ENCODE data around the gene DUSP23.
A peak's percentile ranks its signal among the peaks of the same experiment; 100 is the strongest.

Gene DUSP23

DNA sequence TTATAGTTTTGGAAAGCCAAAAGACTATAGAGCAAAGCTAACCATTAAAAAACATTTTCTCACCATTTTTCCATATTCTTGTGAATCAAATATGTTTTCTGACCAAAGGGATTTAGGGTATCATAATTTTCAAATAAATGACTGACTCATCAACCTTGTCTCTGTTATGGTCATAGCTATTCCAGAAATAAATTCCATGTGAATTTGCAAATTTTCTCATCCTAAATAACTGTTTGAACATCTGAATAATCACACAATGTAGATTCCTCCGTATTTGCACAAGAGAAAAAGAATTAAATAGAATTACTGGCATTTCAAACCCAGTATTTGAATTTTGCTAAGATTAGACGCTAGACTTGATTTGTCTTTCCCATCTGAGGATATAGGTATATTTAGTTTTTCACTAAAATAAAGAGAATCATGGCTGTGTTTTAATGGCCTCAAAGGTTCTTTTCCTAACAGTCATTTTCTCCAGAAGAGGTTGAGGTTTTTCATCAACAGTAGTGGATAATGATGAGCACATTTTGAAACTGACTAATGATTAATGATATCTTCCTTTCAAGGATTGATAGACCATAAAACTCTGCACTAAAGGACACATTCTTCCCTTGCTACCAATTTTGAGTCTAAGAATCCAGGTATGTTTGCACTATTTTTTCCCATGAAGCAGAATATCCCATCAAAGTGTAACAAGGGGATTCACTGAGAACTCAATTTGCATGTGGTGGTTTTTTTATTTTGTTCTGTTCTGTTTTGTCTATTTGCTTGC is 9.5 kb upstream of the DUSP23 start:
- Mint-ChIP-seq H3K4me3 (no peak overlapping the region), H3K4me1 (ENCODE audit: low read depth) (no peaks in the 10 kb centered on the region), H3K27ac (no peak overlapping the region), H3K36me3 (ENCODE audit: low read depth) (no peaks in the 10 kb centered on the region), H3K27me3 (ENCODE audit: low read depth) (peaks cover 18% of the 10 kb centered on the region), H3K9me3 (no peaks in the 10 kb centered on the region)

DNA sequence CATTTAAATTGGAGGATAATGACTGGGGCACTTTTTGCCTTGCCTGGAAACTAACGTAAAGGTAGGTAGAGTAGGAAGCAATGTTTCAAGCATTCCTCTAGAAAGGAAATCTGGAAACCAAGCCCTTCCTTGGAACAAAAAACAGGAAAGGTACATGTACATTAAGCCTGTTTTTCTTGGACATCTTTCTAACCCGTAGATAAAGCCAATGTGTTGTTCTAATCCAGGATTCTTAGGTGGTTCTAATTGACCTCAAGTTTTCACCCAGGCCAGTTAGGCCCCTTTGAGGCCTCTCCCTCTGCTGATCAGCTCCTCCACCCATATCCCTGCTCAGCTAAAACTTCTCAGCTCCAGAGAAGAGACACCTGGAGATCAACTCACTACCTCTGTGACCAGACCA is 6.3 kb upstream of the DUSP23 start:
- Mint-ChIP-seq H3K9me3 (no peaks in the 10 kb centered on the region), H3K36me3 (ENCODE audit: low read depth) (no peaks in the 10 kb centered on the region), H3K4me3 (no peak overlapping the region), H3K4me1 (ENCODE audit: low read depth) (no peaks in the 10 kb centered on the region), H3K27ac (no peak overlapping the region), H3K27me3 (ENCODE audit: low read depth) (peaks cover 36% of the 10 kb centered on the region)

DNA sequence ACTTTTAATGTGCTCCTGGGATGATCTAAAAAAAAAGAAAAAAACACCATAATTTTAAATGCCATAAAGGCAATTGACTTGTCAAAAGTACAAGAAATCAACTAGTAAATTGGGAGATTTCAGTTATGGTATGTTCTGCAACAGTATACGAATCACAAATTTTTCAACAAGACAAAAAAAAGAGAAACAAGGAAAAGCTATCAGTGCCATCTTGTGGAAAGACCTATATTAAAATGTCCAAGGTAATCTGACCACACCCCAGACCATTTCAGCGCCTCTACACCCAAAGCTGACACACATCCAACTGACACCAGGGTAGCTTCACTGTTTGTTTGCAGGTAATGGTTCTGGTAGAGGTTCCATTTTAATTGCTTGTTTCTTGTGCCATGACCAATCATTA is 5.0 kb upstream of the DUSP23 start:
- H3K9me3 Mint-ChIP-seq = no peaks in the 10 kb centered on the region
- H3K36me3 Mint-ChIP-seq (ENCODE audit: low read depth) = no peaks in the 10 kb centered on the region
- H3K4me1 Mint-ChIP-seq (ENCODE audit: low read depth) = peaks cover 7% of the 10 kb centered on the region
- H3K27ac Mint-ChIP-seq = no peak overlapping the region
- no peak overlapping the region for H3K4me3 Mint-ChIP-seq
- peaks cover 36% of the 10 kb centered on the region for H3K27me3 Mint-ChIP-seq (ENCODE audit: low read depth)

DNA sequence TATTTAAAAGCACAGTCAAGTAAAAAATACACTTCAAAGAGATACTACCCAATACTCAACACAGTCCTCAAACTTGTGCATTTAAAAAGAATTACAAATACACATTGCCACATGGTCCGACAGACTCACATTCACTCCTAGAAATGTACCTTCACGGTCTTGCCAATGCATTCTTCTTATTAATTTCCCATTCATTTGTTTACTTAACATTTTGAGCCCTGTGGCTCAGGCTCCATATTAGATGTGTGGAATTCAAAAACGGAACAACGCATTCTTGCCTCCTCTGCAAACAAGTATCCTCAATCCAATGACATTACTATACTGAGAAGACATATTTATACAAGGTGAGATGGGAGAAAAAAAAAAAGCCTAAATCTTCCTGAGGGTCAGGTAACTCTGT is 2.5 kb upstream of the DUSP23 start:
- Mint-ChIP-seq H3K36me3 (ENCODE audit: low read depth) (no peaks in the 10 kb centered on the region), H3K9me3 (no peaks in the 10 kb centered on the region), H3K27ac (no peak overlapping the region), H3K27me3 (ENCODE audit: low read depth) (peaks cover 31% of the 10 kb centered on the region), H3K4me3 (no peak overlapping the region), H3K4me1 (ENCODE audit: low read depth) (peaks cover 10% of the 10 kb centered on the region)

DNA sequence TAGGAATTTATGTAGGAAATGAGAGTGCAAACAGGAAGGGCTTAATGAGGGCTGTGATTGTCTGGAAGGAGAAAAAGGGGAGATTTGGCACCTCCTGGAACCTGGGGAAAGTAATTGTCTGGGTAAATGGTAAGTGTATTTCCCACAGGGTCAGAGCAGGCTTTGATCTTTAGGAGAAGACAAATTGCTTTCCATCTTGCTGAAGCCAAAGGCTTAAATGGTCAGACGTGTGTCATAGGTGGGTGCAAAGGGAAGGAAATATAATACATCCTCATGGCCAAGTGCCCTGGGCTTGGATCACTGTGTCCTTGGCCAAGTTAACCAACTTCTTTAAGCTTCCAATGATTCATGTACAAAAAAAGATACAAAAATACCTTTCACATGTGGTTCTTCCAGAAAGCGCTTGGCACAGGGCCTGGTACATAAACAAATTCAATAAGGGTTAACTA is 1.3 kb upstream of the DUSP23 start:
- H3K4me3 Mint-ChIP-seq = peak overlapping the region; percentile 54
- H3K27ac Mint-ChIP-seq = no peak overlapping the region
- peaks cover 10% of the 10 kb centered on the region for H3K4me1 Mint-ChIP-seq (ENCODE audit: low read depth)
- H3K27me3 Mint-ChIP-seq (ENCODE audit: low read depth) = peaks cover 31% of the 10 kb centered on the region
- H3K36me3 Mint-ChIP-seq (ENCODE audit: low read depth) = no peaks in the 10 kb centered on the region
- no peaks in the 10 kb centered on the region for H3K9me3 Mint-ChIP-seq

DNA sequence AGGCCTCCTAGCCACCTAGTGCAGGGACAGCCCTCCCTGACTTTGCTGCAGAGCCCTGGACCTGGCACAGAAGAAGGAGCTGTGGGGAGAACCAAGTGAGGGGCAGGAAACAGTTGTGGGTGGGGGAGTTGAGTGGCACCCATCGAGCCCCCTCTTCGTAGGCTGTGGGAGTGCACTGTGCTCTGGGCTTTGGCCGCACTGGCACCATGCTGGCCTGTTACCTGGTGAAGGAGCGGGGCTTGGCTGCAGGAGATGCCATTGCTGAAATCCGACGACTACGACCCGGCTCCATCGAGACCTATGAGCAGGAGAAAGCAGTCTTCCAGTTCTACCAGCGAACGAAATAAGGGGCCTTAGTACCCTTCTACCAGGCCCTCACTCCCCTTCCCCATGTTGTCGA is 1.2 kb downstream of the DUSP23 start:
- peaks cover 18% of the 10 kb centered on the region for H3K27me3 Mint-ChIP-seq (ENCODE audit: low read depth)
- H3K9me3 Mint-ChIP-seq = no peaks in the 10 kb centered on the region
- H3K4me3 Mint-ChIP-seq = peak overlapping the region; percentile 22
- no peaks in the 10 kb centered on the region for H3K36me3 Mint-ChIP-seq (ENCODE audit: low read depth)
- no peak overlapping the region for H3K27ac Mint-ChIP-seq
- H3K4me1 Mint-ChIP-seq (ENCODE audit: low read depth) = peaks cover 12% of the 10 kb centered on the region

DNA sequence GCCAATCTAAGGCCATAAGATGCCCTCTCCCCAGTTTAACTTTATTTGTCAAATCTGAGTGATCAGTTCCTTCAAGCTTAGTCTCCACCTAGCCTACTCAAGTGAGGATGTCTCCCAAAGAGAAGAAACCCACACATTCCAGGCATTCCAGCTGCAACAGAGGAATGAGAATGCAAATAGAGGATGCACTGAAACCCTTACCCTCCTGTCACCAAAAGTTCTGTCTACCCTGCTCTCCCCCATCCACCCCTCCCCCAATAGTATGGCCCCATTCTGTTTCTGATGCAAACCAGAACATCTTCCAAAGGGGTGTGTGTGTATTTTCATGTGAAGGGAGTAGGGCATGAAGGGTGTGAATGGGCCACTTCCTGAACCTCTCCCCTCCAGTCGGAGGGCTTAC is 3.0 kb downstream of the DUSP23 start:
- Mint-ChIP-seq H3K27ac (no peak overlapping the region), H3K27me3 (ENCODE audit: low read depth) (peaks cover 5% of the 10 kb centered on the region), H3K9me3 (no peaks in the 10 kb centered on the region), H3K36me3 (ENCODE audit: low read depth) (no peaks in the 10 kb centered on the region), H3K4me1 (ENCODE audit: low read depth) (peaks cover 12% of the 10 kb centered on the region), H3K4me3 (no peak overlapping the region)

DNA sequence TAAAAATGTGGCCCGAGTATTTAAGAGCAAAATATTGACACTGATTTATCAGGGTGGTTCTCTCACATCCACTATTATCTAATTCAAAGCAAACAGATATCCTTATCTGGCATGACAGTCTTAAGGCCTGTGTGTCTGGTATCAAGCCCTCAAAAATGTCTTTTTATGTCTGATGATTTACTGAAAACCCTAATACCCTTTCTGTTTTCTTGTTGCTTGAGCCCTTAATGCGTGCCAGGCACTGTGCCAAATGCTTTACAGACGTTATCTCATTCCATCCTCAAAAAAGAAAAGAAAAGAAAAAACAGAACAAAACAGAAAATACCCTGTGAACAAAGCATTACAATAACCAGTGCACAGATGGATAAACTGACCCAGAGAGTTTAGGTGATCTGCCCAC is 5.7 kb downstream of the DUSP23 start:
- H3K9me3 Mint-ChIP-seq = no peaks in the 10 kb centered on the region
- no peaks in the 10 kb centered on the region for H3K36me3 Mint-ChIP-seq (ENCODE audit: low read depth)
- peaks cover 3% of the 10 kb centered on the region for H3K4me1 Mint-ChIP-seq (ENCODE audit: low read depth)
- peaks cover 14% of the 10 kb centered on the region for H3K27me3 Mint-ChIP-seq (ENCODE audit: low read depth)
- no peak overlapping the region for H3K4me3 Mint-ChIP-seq
- no peak overlapping the region for H3K27ac Mint-ChIP-seq

DNA sequence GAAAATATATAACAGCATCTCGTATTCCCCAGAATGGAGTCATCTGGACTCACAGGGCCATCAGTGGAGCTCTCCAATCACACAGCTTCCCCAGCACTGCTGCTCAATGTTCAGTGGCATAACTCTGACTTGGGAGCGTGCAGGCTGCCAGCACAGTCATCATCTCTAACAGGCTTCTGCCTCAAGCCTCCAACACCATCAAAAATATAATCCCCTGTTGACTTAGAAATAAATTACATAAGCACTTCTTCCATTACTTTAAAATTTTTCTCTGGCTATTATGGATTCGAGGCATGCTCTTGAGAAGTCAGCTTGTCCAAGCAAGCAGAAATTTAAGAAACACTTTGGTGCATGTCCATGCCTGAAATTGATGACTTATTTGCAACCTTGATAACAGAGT is 6.2 kb downstream of the DUSP23 start:
- Mint-ChIP-seq H3K9me3 (no peaks in the 10 kb centered on the region), H3K27ac (no peak overlapping the region), H3K36me3 (ENCODE audit: low read depth) (no peaks in the 10 kb centered on the region), H3K27me3 (ENCODE audit: low read depth) (peaks cover 14% of the 10 kb centered on the region), H3K4me3 (no peak overlapping the region), H3K4me1 (ENCODE audit: low read depth) (peaks cover 2% of the 10 kb centered on the region)

DNA sequence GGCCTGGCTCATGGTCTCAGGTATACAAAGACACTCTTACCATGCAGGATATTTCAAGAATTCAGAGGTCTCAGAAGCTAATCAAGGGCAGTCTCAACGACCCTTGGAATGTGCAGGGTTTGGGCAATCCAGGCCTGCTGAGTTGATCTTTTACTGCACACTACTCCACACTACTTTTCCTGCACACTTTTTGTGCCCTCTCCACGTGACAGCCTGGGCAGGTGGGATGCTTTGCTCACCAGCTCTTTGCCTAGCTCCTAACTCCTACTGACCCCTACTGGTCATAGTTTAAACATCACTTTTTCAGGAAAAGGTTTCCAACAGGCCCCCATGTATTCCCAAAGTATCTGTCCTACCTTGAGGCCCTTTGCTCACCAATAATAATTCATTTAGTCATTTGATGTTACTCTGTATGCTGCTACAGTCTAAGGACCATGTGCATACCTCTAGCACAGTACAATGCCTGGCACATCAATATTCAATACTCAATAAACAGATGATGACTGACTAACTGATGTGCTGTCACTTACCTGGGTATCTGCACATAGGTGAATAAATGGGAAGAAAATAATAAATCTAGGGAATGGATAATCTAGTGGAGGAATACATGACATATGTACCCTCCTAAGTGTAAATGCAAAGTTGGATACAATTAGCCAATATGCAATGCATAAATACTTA is 9.6 kb downstream of the DUSP23 start:
- no peak overlapping the region for H3K27ac Mint-ChIP-seq
- no peak overlapping the region for H3K4me3 Mint-ChIP-seq
- H3K36me3 Mint-ChIP-seq (ENCODE audit: low read depth) = no peaks in the 10 kb centered on the region
- peaks cover 2% of the 10 kb centered on the region for H3K4me1 Mint-ChIP-seq (ENCODE audit: low read depth)
- no peaks in the 10 kb centered on the region for H3K9me3 Mint-ChIP-seq
- peaks cover 18% of the 10 kb centered on the region for H3K27me3 Mint-ChIP-seq (ENCODE audit: low read depth)

DNA sequence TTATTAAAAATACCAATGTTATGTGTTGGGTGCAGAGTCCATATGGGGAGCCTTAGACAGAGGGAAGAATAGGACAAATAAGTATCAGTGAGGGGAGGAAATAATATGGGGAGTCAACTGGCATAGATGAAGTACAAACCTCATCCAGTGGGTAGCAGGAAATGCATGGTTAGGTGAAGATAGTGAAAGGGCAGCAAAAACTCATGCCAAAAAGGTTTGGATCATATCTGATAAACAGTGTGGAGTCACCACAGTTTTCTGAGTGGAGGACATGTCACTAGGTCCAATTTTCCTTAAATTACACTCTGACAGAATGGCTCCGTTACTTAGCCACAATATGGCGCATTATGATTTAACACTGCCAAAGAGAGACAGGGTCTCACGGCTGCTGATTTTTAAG is 10.3 kb downstream of the DUSP23 start:
- no peaks in the 10 kb centered on the region for H3K4me1 Mint-ChIP-seq (ENCODE audit: low read depth)
- no peak overlapping the region for H3K27ac Mint-ChIP-seq
- H3K36me3 Mint-ChIP-seq (ENCODE audit: low read depth) = no peaks in the 10 kb centered on the region
- H3K4me3 Mint-ChIP-seq = no peak overlapping the region
- H3K9me3 Mint-ChIP-seq = no peaks in the 10 kb centered on the region
- peaks cover 18% of the 10 kb centered on the region for H3K27me3 Mint-ChIP-seq (ENCODE audit: low read depth)

DNA sequence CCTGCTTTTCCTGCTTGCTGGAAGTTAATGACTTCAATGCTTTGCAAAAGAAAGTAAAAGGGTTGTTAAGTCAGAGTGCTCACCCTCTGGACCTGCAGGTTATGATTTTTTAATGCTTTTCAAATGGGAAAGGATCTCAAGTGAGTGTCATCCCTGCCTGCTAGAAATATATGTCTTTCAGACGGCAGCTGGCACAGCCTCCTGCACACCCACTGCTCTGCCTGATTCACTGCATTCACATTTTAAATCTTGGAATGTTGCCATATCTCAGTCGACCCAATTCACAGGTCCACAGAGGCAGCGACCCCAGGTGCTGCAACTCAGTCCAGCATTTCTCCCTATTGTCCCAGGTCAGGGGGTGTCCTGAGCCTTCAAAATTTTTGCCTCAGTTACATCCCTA is 10.7 kb downstream of the DUSP23 start:
- Mint-ChIP-seq H3K36me3 (ENCODE audit: low read depth) (no peaks in the 10 kb centered on the region), H3K27me3 (ENCODE audit: low read depth) (peaks cover 18% of the 10 kb centered on the region), H3K4me3 (no peak overlapping the region), H3K27ac (no peak overlapping the region), H3K4me1 (ENCODE audit: low read depth) (no peaks in the 10 kb centered on the region), H3K9me3 (no peaks in the 10 kb centered on the region)

DNA sequence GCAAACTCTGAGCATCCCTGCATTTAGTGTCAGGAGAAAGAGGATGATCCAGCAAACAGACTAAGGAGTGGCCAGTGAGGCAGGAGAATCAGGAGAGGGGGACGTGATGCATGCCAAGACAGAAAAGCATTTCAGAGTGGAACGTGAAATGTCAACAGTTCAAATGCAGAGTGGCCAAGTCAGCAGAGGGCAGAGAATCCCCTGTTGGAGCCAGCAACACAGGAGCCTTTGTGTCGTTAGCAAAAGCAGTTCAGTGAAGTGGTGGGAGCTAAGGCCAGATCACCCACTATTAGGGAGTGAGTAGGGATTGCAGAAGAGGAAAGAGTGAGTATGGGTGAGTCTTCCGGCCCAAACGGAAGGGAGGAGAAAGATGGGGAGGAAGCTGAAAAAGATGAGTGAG is 14.8 kb downstream of the DUSP23 start:
- H3K36me3 Mint-ChIP-seq (ENCODE audit: low read depth) = no peaks in the 10 kb centered on the region
- H3K4me1 Mint-ChIP-seq (ENCODE audit: low read depth) = peaks cover 8% of the 10 kb centered on the region
- H3K27me3 Mint-ChIP-seq (ENCODE audit: low read depth) = peaks cover 18% of the 10 kb centered on the region
- no peak overlapping the region for H3K4me3 Mint-ChIP-seq
- H3K27ac Mint-ChIP-seq = no peak overlapping the region
- H3K9me3 Mint-ChIP-seq = no peaks in the 10 kb centered on the region

DNA sequence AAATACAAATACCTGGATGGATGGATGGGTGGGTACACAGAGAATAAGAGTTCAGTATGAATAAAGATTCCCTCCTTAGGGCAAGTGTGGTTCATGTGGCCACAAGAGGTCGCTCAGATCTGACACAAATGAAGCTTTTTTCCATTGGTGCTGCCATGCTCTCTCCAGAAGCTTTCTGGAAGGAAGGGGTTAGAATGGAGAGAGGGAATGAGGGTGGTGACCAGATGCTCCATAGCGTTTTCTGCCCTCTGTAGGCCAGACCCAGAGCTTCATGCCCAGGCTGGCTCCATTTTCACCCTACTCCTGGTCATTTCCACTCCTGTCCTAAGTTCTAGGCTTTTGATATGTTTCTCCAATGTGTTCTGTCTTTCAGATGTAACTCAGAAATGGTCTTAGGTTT is 18.1 kb downstream of the DUSP23 start:
- H3K4me3 Mint-ChIP-seq = no peak overlapping the region
- no peaks in the 10 kb centered on the region for H3K9me3 Mint-ChIP-seq
- H3K27ac Mint-ChIP-seq = no peak overlapping the region
- H3K36me3 Mint-ChIP-seq (ENCODE audit: low read depth) = no peaks in the 10 kb centered on the region
- H3K4me1 Mint-ChIP-seq (ENCODE audit: low read depth) = peaks cover 14% of the 10 kb centered on the region
- H3K27me3 Mint-ChIP-seq (ENCODE audit: low read depth) = peaks cover 37% of the 10 kb centered on the region

DNA sequence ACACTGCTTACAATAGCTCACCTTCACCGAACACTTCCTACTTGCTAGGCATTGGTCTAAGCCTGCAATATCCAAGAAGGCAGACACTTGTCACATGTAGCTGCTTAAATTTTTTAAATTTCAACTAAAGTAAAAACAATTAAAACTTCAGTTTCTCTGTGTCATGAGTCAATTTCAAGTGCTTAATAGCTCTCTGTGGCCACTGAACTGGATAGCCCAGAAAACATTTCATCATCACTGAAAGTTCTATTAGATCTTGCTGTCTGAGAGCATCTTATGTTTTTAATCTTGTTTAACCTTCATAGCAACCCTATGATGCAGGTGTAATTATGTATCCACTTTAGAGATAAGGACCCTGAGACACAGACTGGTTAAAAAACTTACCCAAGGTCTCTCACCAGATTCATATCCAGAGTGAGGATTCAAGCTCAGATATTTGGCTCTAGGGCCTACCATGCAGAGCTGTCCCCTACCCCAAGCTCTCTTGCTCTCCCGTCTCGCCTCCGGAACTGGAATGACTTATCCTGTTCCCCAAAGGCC is 18.8 kb downstream of the DUSP23 start:
- no peak overlapping the region for H3K4me3 Mint-ChIP-seq
- H3K36me3 Mint-ChIP-seq (ENCODE audit: low read depth) = no peaks in the 10 kb centered on the region
- H3K27me3 Mint-ChIP-seq (ENCODE audit: low read depth) = peaks cover 40% of the 10 kb centered on the region
- H3K9me3 Mint-ChIP-seq = no peaks in the 10 kb centered on the region
- H3K27ac Mint-ChIP-seq = no peak overlapping the region
- peaks cover 14% of the 10 kb centered on the region for H3K4me1 Mint-ChIP-seq (ENCODE audit: low read depth)
